ENCODE data around the gene HOXC10.

DNA sequence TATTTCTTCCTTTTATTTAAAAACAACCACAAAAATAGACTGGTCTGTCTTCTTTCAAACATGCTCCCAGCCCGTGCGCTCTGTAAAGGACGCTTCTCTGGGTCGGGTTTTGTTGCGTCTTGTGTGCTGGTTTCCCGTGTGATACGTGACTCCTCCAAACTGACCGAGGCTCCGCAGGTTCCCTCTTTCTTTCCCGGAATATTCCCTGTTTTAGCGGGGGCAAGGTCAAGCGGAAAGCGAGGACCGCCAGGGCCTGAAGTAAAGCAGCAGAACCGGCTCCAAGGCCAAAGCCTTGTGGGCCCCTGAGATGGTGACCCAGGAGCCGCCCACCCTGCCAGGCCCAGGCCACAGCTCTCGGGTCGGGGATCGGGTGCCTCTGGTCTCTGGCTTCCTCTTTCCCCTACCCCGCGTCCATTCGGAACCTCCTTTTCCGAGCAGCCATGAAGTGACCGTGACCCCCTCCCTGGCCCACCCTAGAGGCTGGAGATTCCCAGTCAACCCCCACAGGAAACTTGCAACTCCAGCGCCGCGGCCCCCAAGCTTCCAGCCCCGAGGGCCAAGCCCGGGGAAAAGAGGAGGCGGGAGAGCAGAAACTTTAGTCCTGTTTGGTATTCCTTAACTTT is 885 bp upstream of the HOXC10 start:
- TF ChIP-seq EP300 (IDR thresholded peaks at IDR 0.05): no peak
- TF ChIP-seq, protein P1, sequence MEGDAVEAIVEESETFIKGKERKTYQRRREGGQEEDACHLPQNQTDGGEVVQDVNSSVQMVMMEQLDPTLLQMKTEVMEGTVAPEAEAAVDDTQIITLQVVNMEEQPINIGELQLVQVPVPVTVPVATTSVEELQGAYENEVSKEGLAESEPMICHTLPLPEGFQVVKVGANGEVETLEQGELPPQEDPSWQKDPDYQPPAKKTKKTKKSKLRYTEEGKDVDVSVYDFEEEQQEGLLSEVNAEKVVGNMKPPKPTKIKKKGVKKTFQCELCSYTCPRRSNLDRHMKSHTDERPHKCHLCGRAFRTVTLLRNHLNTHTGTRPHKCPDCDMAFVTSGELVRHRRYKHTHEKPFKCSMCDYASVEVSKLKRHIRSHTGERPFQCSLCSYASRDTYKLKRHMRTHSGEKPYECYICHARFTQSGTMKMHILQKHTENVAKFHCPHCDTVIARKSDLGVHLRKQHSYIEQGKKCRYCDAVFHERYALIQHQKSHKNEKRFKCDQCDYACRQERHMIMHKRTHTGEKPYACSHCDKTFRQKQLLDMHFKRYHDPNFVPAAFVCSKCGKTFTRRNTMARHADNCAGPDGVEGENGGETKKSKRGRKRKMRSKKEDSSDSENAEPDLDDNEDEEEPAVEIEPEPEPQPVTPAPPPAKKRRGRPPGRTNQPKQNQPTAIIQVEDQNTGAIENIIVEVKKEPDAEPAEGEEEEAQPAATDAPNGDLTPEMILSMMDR (IDR thresholded peaks at IDR 0.05): no peak
